ENCODE results near the gene TCF7L1.

DNA sequence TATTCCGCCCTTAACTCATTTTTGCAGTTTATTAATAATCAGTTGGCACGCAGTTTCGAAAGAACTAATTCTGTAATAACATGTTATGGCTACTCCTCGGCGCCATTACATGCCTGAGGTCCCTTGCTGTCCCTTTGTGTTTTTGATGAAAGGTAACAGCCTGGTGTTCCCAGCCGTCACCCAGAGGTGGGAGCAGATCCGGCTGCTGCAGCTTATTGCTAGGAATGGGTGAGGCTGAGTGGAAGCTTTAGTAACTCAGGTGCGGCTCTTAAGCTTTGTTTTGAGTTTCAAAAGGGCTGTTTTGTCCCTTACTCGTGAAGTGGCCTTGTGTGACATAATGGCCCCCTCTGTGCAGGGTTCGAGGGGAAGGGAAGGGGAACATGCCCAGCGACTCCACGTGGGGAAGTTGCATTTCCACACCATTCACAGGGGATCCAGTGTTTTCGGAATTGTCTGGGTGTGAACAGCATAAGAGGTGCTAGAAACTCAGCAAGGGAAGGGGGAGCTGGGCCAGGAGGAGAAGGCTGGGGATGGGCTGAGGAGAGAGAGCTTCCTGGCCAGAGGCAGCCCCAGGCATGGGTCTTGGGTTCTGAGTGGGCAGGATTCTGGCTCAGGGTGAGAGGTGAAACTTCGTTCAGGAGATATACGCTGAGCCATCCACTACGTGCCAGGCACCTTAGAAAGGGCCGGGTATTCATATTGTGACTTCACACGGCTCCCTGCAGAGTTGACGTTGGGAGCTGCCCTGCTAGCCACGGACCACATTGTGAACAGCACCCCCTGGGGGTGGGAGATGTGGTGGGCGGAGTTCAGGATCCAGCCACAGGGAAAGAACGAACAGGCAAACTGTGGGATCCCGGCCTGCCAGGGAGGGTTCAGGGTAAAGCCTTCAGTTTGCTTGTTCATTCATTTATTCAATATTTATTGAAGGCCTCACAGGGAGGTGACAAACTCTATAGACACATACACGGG lies 110.2 kb downstream of the TCF7L1 start:
- TF ChIP-seq, protein P1, sequence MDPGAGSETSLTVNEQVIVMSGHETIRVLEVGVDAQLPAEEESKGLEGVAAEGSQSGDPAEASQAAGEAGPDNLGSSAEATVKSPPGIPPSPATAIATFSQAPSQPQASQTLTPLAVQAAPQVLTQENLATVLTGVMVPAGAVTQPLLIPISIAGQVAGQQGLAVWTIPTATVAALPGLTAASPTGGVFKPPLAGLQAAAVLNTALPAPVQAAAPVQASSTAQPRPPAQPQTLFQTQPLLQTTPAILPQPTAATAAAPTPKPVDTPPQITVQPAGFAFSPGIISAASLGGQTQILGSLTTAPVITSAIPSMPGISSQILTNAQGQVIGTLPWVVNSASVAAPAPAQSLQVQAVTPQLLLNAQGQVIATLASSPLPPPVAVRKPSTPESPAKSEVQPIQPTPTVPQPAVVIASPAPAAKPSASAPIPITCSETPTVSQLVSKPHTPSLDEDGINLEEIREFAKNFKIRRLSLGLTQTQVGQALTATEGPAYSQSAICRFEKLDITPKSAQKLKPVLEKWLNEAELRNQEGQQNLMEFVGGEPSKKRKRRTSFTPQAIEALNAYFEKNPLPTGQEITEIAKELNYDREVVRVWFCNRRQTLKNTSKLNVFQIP (CRISPR knock-in tag; IDR thresholded peaks at IDR 0.05; ENCODE audit: borderline replicate concordance, low read depth) = no peak
- TF ChIP-seq ARNTL (CRISPR knock-in tag; IDR thresholded peaks at IDR 0.05; ENCODE audit: borderline replicate concordance, low read depth) = no peak
- TF ChIP-seq, protein P2, sequence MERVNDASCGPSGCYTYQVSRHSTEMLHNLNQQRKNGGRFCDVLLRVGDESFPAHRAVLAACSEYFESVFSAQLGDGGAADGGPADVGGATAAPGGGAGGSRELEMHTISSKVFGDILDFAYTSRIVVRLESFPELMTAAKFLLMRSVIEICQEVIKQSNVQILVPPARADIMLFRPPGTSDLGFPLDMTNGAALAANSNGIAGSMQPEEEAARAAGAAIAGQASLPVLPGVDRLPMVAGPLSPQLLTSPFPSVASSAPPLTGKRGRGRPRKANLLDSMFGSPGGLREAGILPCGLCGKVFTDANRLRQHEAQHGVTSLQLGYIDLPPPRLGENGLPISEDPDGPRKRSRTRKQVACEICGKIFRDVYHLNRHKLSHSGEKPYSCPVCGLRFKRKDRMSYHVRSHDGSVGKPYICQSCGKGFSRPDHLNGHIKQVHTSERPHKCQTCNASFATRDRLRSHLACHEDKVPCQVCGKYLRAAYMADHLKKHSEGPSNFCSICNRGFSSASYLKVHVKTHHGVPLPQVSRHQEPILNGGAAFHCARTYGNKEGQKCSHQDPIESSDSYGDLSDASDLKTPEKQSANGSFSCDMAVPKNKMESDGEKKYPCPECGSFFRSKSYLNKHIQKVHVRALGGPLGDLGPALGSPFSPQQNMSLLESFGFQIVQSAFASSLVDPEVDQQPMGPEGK (CRISPR knock-in tag; IDR thresholded peaks at IDR 0.05; ENCODE audit: borderline replicate concordance) = no peak
- no peak for TF ChIP-seq ZNF8 (CRISPR knock-in tag; IDR thresholded peaks at IDR 0.05)
- no peak for TF ChIP-seq ZFP3 (CRISPR knock-in tag; IDR thresholded peaks at IDR 0.05)

All from SK-N-SH treated with all-trans-retinoic acid at 6 μM for 48 hours (cell line).